ENCODE data around the gene DOCK2. TPM values are rescaled to one million over a fixed set of nuclear protein-coding genes. Genes with fewer than 3 reads are reported as not detected.
"Not testable (repeated sequence)": the region's sequence is repeated elsewhere in the genome, so short reads cannot be mapped to it uniquely, and the experiment has no call there.

The DOCK2 gene
- total RNA-seq, 1 experiment from 2014 or later, result 0.26 TPM

GRCh38 chr5:169832304-169832703, 195.2 kb downstream of the DOCK2 start:
- BruUV-seq (replicated peaks), result no TSS peak
- intact Hi-C loops (cut with micrococcal nuclease), result no loop called here

GRCh38 chr5:169832845-169833244, 195.8 kb downstream of the DOCK2 start:
- Histone ChIP-seq H3K79me2 (ENCODE audit: low read length) (no peaks in the 10 kb centered on the region), H3K27ac (ENCODE audit: low read length) (no peak overlapping the region), H3K9me3 (ENCODE audit: low read length) (no peaks in the 10 kb centered on the region), H3K4me1 (ENCODE audit: insufficient read depth, low read length) (no peaks in the 10 kb centered on the region), H3F3A (ENCODE audit: low read length, unreplicated experiment) (no peaks in the 10 kb centered on the region), H3K9me2 (replicated peaks; ENCODE audit: low read length) (no peaks in the 10 kb centered on the region), H3K4me3 (ENCODE audit: low read length) (no peak overlapping the region), H2AFZ (ENCODE audit: low read length) (no peak overlapping the region), H3K36me3 (ENCODE audit: low read depth, low read length) (no peaks in the 10 kb centered on the region), H4K20me1 (ENCODE audit: low read length) (no peaks in the 10 kb centered on the region), H3K4me2 (ENCODE audit: low read length) (no peak overlapping the region), H3K27me3 (ENCODE audit: low read length) (no peaks in the 10 kb centered on the region), H3K9ac (ENCODE audit: low read length) (no peak overlapping the region)
- ChIA-PET POLR2A (ENCODE audit: unreplicated experiment) (no interaction called here), CTCF (no interaction called here)
- intact Hi-C loops (cut with micrococcal nuclease), result no loop called here
- ATAC-seq (no peak), DNase-seq (no peak)
- BruUV-seq (replicated peaks), result no TSS peak
- TF ChIP-seq EZH2phosphoT487 (IDR thresholded peaks at IDR 0.05; ENCODE audit: borderline replicate concordance, low read length) (no peak), EZH2 (IDR thresholded peaks at IDR 0.05; ENCODE audit: low read length, unreplicated experiment) (no peak)
- TF ChIP-seq, protein P1, sequence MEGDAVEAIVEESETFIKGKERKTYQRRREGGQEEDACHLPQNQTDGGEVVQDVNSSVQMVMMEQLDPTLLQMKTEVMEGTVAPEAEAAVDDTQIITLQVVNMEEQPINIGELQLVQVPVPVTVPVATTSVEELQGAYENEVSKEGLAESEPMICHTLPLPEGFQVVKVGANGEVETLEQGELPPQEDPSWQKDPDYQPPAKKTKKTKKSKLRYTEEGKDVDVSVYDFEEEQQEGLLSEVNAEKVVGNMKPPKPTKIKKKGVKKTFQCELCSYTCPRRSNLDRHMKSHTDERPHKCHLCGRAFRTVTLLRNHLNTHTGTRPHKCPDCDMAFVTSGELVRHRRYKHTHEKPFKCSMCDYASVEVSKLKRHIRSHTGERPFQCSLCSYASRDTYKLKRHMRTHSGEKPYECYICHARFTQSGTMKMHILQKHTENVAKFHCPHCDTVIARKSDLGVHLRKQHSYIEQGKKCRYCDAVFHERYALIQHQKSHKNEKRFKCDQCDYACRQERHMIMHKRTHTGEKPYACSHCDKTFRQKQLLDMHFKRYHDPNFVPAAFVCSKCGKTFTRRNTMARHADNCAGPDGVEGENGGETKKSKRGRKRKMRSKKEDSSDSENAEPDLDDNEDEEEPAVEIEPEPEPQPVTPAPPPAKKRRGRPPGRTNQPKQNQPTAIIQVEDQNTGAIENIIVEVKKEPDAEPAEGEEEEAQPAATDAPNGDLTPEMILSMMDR (conservative IDR thresholded peaks at IDR 0.05; ENCODE audit: low read depth, low read length), result no peak

More at GRCh38 chr5:169832304-169832703, 195.2 kb downstream of the DOCK2 start:
- H3K9me2 ChIP-seq (replicated peaks; ENCODE audit: low read length), result no peaks in the 10 kb centered on the region
- no peak overlapping the region for H2AFZ ChIP-seq (ENCODE audit: low read length)
- DNase-seq (no peak), ATAC-seq (no peak)
- no peak overlapping the region for H3K4me2 ChIP-seq (ENCODE audit: low read length)
- no peaks in the 10 kb centered on the region for H4K20me1 ChIP-seq (ENCODE audit: low read length)
- no peak overlapping the region for H3K9ac ChIP-seq (ENCODE audit: low read length)
- H3K4me3 ChIP-seq (ENCODE audit: low read length), result no peak overlapping the region
- TF ChIP-seq, protein P1 (conservative IDR thresholded peaks at IDR 0.05; ENCODE audit: low read depth, low read length), result no peak
- TF ChIP-seq EZH2phosphoT487 (IDR thresholded peaks at IDR 0.05; ENCODE audit: borderline replicate concordance, low read length) (no peak), EZH2 (IDR thresholded peaks at IDR 0.05; ENCODE audit: low read length, unreplicated experiment) (no peak)
- no peaks in the 10 kb centered on the region for H3K9me3 ChIP-seq (ENCODE audit: low read length)
- ChIA-PET CTCF (no interaction called here), POLR2A (ENCODE audit: unreplicated experiment) (no interaction called here)
- H3K27ac ChIP-seq (ENCODE audit: low read length), result no peak overlapping the region
- H3K36me3 ChIP-seq (ENCODE audit: low read depth, low read length), result no peaks in the 10 kb centered on the region
- H3K27me3 ChIP-seq (ENCODE audit: low read length), result no peaks in the 10 kb centered on the region
- no peaks in the 10 kb centered on the region for H3F3A ChIP-seq (ENCODE audit: low read length, unreplicated experiment)
- no peaks in the 10 kb centered on the region for H3K4me1 ChIP-seq (ENCODE audit: insufficient read depth, low read length)
- H3K79me2 ChIP-seq (ENCODE audit: low read length), result no peaks in the 10 kb centered on the region

DNA sequence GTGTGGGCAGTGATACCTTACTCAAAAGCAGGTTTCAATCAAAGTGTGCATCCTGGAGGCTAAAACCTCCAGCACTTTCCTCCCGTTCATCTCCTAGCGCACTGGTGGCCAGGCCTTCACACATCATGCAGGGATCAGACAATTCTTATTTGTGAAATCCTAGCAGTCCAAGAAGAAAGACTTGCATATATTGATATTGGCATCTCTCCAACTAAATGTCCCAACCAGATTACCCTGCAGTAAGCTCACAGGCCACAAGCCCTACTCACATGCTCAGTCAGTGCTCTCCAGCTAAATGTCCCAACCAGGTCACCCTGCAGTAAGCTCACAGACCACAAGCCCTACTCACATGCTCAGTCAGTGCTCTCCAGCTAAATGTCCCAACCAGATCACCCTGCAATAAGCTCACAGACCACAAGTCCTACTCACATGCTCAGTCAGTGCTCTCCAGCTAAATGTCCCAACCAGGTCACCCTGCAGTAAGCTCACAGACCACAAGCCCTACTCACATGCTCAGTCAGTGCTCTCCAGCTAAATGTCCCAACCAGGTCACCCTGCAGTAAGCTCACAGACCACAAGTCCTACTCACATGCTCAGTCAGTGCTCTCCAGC, 196.7 kb downstream of the DOCK2 start:
- intact Hi-C loops (cut with micrococcal nuclease); CTCF ChIA-PET; H3K4me2 ChIP-seq (ENCODE audit: low read length); H3K27me3 ChIP-seq (ENCODE audit: low read length); DNase-seq; ATAC-seq; BruUV-seq (replicated peaks); H4K20me1 ChIP-seq (ENCODE audit: low read length); H3K9ac ChIP-seq (ENCODE audit: low read length); POLR2A ChIA-PET (ENCODE audit: unreplicated experiment); H3K27ac ChIP-seq (ENCODE audit: low read length); H3K9me2 ChIP-seq (replicated peaks; ENCODE audit: low read length); H3K4me3 ChIP-seq (ENCODE audit: low read length); H3K79me2 ChIP-seq (ENCODE audit: low read length); H3K36me3 ChIP-seq (ENCODE audit: low read depth, low read length); H3K9me3 ChIP-seq (ENCODE audit: low read length); H2AFZ ChIP-seq (ENCODE audit: low read length); H3K4me1 ChIP-seq (ENCODE audit: insufficient read depth, low read length); H3F3A ChIP-seq (ENCODE audit: low read length, unreplicated experiment): not testable (repeated sequence)

DNA sequence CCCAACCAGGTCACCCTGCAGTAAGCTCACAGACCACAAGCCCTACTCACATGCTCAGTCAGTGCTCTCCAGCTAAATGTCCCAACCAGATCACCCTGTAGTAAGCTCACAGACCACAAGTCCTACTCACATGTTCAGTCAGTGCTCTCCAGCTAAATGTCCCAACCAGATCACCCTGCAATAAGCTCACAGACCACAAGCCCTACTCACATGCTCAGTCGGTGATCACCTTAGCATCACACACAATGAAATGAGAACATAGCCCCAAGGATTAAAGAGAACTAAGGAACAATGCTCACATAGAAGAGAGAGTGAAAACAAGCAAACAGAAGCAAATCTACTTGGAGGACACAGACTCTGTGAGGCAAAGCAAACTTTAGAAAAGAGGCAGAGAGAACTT, 197.5 kb downstream of the DOCK2 start:
- BruUV-seq (replicated peaks); POLR2A ChIA-PET (ENCODE audit: unreplicated experiment); H3K4me1 ChIP-seq (ENCODE audit: insufficient read depth, low read length); H2AFZ ChIP-seq (ENCODE audit: low read length); H3K4me2 ChIP-seq (ENCODE audit: low read length); H3K9me2 ChIP-seq (replicated peaks; ENCODE audit: low read length); H3K9me3 ChIP-seq (ENCODE audit: low read length); H3K79me2 ChIP-seq (ENCODE audit: low read length); intact Hi-C loops (cut with micrococcal nuclease); ATAC-seq; H3K4me3 ChIP-seq (ENCODE audit: low read length); H3K27me3 ChIP-seq (ENCODE audit: low read length); H3F3A ChIP-seq (ENCODE audit: low read length, unreplicated experiment); H3K9ac ChIP-seq (ENCODE audit: low read length); DNase-seq; H3K27ac ChIP-seq (ENCODE audit: low read length); H3K36me3 ChIP-seq (ENCODE audit: low read depth, low read length); CTCF ChIA-PET; H4K20me1 ChIP-seq (ENCODE audit: low read length): not testable (repeated sequence)

Measured in PC-3 (cell line).